SK-N-SH treated with all-trans-retinoic acid at 6 μM for 48 hours (cell line): Measurements from ENCODE around the gene ADPRM.

Experiments
- ATAC-seq: fragments of 200-7000 bp; cut with Tn5 transposase; 3 replicates; pipeline ENCODE4 v1.9.1; 2020; ENCODE audit warnings: mild to moderate bottlenecking, moderate library complexity
- ARNTL ChIP-seq: fragments of 450-650 bp; formaldehyde crosslinking; IDR thresholded peaks from 2 replicates; pipeline ENCODE4 v1.5.0; 2020; ENCODE audit warnings: low read depth, mild to moderate bottlenecking, moderate library complexity, borderline replicate concordance
- CREB5 ChIP-seq: fragments of 250-450 bp; sonication (Bioruptor Pico); IDR thresholded peaks from 2 replicates; pipeline ENCODE4 v1.5.1; 2020; ENCODE audit warnings: low read depth, mild to moderate bottlenecking, moderate library complexity
- CSDC2 ChIP-seq: fragments of 250-450 bp; sonication (Bioruptor Pico); IDR thresholded peaks from 2 replicates; pipeline ENCODE4 v1.5.0; 2020; ENCODE audit warnings: mild to moderate bottlenecking, moderate library complexity
- ESRRG ChIP-seq: fragments of 250-450 bp; sonication (Bioruptor Pico); IDR thresholded peaks from 2 replicates; pipeline ENCODE4 v1.6.1; 2021; ENCODE audit warnings: mild to moderate bottlenecking
- GLIS3 ChIP-seq: fragments of 250-450 bp; sonication (Bioruptor Pico); IDR thresholded peaks from 2 replicates; pipeline ENCODE4 v1.5.0; 2020; ENCODE audit warnings: mild to moderate bottlenecking, moderate library complexity
- ISL1 ChIP-seq: fragments of 250-450 bp; sonication (Bioruptor Pico); IDR thresholded peaks from 2 replicates; pipeline ENCODE4 v2.1.2; 2022; ENCODE audit warnings: mild to moderate bottlenecking, moderate library complexity
- OSR1 ChIP-seq: fragments of 250-450 bp; sonication (Bioruptor Pico); IDR thresholded peaks from 2 replicates; pipeline ENCODE4 v1.8.0; 2022; ENCODE audit warnings: moderate library complexity, mild to moderate bottlenecking, inconsistent platforms
- POU6F1 ChIP-seq: fragments of 250-450 bp; sonication (Bioruptor Pico); IDR thresholded peaks from 2 replicates; pipeline ENCODE4 v1.8.0; 2021; ENCODE audit warnings: low read depth, mild to moderate bottlenecking, moderate library complexity, borderline replicate concordance
- PPARA ChIP-seq: fragments of 250-450 bp; sonication (Bioruptor Pico); IDR thresholded peaks from 2 replicates; pipeline ENCODE4 v1.5.0; 2020; ENCODE audit warnings: mild to moderate bottlenecking, borderline replicate concordance
- RARB ChIP-seq: fragments of 250-450 bp; sonication (Bioruptor Pico); IDR thresholded peaks from 2 replicates; pipeline ENCODE4 v1.8.0; 2021; ENCODE audit warnings: mild to moderate bottlenecking, moderate library complexity
- SNAI2 ChIP-seq: fragments of 250-450 bp; sonication (Bioruptor Pico); IDR thresholded peaks from 2 replicates; pipeline ENCODE4 v1.5.0; 2020; ENCODE audit warnings: mild to moderate bottlenecking, moderate library complexity
- TCF4 ChIP-seq: fragments of 250-450 bp; sonication (Bioruptor Pico); IDR thresholded peaks from 2 replicates; pipeline ENCODE4 v1.8.0; 2021; ENCODE audit warnings: mild to moderate bottlenecking, moderate library complexity, borderline replicate concordance
- TOX ChIP-seq: fragments of 250-450 bp; sonication (Bioruptor Pico); IDR thresholded peaks from 2 replicates; pipeline ENCODE4 v1.8.0; 2021; ENCODE audit warnings: mild to moderate bottlenecking, moderate library complexity, borderline replicate concordance
- TSHZ2 ChIP-seq: fragments of 250-450 bp; sonication (Bioruptor Pico); IDR thresholded peaks from 2 replicates; pipeline ENCODE4 v1.5.0; 2020; ENCODE audit warnings: mild to moderate bottlenecking, moderate library complexity
- ZC3H10 ChIP-seq: fragments of 250-450 bp; sonication (Bioruptor Pico); IDR thresholded peaks from 2 replicates; pipeline ENCODE4 v1.5.1; 2021; ENCODE audit warnings: mild to moderate bottlenecking, moderate library complexity
- ZFP3 ChIP-seq: fragments of 250-450 bp; sonication (Bioruptor Pico); IDR thresholded peaks from 2 replicates; pipeline ENCODE4 v1.5.0; 2020; ENCODE audit warnings: mild to moderate bottlenecking, moderate library complexity
- ZFP30 ChIP-seq: fragments of 450-650 bp; formaldehyde crosslinking; IDR thresholded peaks from 2 replicates; pipeline ENCODE4 v1.5.0; 2022; ENCODE audit warnings: mild to moderate bottlenecking, moderate library complexity
- ZNF565 ChIP-seq: fragments of 450-650 bp; formaldehyde crosslinking; conservative IDR thresholded peaks from 2 replicates; pipeline ENCODE4 v1.5.0; 2020; ENCODE audit warnings: low read depth, mild to moderate bottlenecking, moderate library complexity
- ZNF70 ChIP-seq: fragments of 450-650 bp; formaldehyde crosslinking; IDR thresholded peaks from 2 replicates; pipeline ENCODE4 v1.5.0; 2020; ENCODE audit warnings: mild to moderate bottlenecking, moderate library complexity

The ADPRM gene

GRCh38 chr17:10750210-10750609 lies 52.8 kb downstream of the ADPRM start:
- no peak for ATAC-seq
- TF ChIP-seq ZNF565 (CRISPR knock-in tag), result no peak
- no peak for TF ChIP-seq POU6F1 (CRISPR knock-in tag)
- no peak for TF ChIP-seq ESRRG
- TF ChIP-seq OSR1, result no peak
- no peak for TF ChIP-seq SNAI2 (CRISPR knock-in tag)

GRCh38 chr17:10751563-10751962 lies 54.2 kb downstream of the ADPRM start:
- TF ChIP-seq ZC3H10 (CRISPR knock-in tag) (no peak), CSDC2 (no peak), ZNF565 (CRISPR knock-in tag) (no peak), CREB5 (CRISPR knock-in tag) (no peak), ZNF70 (CRISPR knock-in tag) (no peak), ZFP3 (no peak), ARNTL (CRISPR knock-in tag) (no peak), PPARA (CRISPR knock-in tag) (no peak), TCF4 (CRISPR knock-in tag) (no peak), RARB (CRISPR knock-in tag) (no peak), ISL1 (CRISPR knock-in tag) (no peak), ZFP30 (CRISPR knock-in tag) (no peak), TOX (CRISPR knock-in tag) (no peak)
- ATAC-seq, result no peak

GRCh38 chr17:10752696-10753095 lies 55.3 kb downstream of the ADPRM start:
- no peak for ATAC-seq
- TF ChIP-seq ARNTL (CRISPR knock-in tag) (no peak), ZFP30 (CRISPR knock-in tag) (no peak), TSHZ2 (no peak), SNAI2 (CRISPR knock-in tag) (no peak), ZNF565 (CRISPR knock-in tag) (no peak), ISL1 (CRISPR knock-in tag) (no peak), TCF4 (CRISPR knock-in tag) (no peak), POU6F1 (CRISPR knock-in tag) (no peak), CREB5 (CRISPR knock-in tag) (no peak), GLIS3 (CRISPR knock-in tag) (no peak), ZNF70 (CRISPR knock-in tag) (no peak)

GRCh38 chr17:10754109-10754508 lies 56.7 kb downstream of the ADPRM start:
- TF ChIP-seq CSDC2, result no peak
- TF ChIP-seq RARB (CRISPR knock-in tag), result no peak
- no peak for TF ChIP-seq ZC3H10 (CRISPR knock-in tag)
- TF ChIP-seq ZNF565 (CRISPR knock-in tag), result no peak
- no peak for TF ChIP-seq ZNF70 (CRISPR knock-in tag)
- ATAC-seq, result peak; percentile 72
